Hepatocyte (in vitro differentiated cells): ENCODE results near the gene HES4.

Source experiments
- EZH2 ChIP-seq: fragments of 200-600 bp; sonication (generic); IDR thresholded peaks from 2 replicates; pipeline ENCODE4 v1.6.1; 2016; ENCODE audit warnings: antibody characterized with exemption, mild to moderate bottlenecking, borderline replicate concordance
- EZH2phosphoT487 ChIP-seq: fragments of 200-600 bp; sonication (generic); IDR thresholded peaks from one replicate; pipeline ENCODE4 v1.6.1; 2018; ENCODE audit warnings: antibody characterized with exemption, mild to moderate bottlenecking, low read depth, moderate library complexity; ENCODE audit not compliant: unreplicated experiment, severe bottlenecking
- TF ChIP-seq, protein P1 (sequence below): fragments of 200-600 bp; sonication (generic); IDR thresholded peaks from 2 replicates; pipeline ENCODE4 v1.5.1; 2016; ENCODE audit warnings: antibody characterized with exemption, mild to moderate bottlenecking; ENCODE audit not compliant: poor library complexity

DNA sequence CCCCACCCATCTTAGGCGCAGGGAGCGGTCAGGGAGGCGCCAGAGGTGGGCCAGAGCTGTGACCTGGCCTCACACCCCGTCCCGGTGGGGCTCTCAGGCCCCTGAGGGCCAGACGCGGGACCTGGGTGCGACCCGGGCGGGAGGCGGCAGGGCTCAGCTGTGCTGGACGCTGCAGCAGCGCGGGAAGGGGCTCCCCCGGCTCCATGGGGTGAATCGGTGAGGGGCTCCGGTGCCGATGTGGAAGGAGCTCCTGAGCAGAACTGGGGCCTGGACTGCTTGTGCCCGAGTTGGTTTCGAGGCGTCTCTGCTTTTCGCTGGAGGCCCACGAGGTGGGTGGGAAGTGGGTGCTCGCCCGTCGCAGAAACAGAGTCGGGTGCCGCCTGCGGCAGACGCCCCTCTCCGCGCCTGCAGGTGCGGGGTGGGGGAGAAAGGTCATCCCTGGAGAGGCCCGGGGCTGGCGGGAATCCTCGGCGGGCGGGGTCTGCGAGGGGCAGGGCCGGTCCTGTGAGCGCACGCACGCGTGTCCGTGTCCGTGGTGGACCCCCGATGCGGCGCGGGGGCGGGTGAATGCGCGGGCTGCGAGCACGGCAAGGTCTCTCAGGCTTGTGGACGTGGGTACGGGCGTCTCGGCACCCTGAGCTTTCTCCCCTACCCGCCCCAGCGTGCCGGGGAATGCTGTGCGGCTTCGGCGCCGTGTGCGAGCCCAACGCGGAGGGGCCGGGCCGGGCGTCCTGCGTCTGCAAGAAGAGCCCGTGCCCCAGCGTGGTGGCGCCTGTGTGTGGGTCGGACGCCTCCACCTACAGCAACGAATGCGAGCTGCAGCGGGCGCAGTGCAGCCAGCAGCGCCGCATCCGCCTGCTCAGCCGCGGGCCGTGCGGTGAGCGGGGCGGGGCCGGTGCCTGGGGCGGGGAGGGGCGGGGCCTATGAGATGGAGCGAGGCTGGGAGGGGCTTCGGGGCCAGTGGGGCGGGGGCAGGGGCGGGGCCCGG, 40.4 kb upstream of the HES4 start:
- TF ChIP-seq, protein P1, sequence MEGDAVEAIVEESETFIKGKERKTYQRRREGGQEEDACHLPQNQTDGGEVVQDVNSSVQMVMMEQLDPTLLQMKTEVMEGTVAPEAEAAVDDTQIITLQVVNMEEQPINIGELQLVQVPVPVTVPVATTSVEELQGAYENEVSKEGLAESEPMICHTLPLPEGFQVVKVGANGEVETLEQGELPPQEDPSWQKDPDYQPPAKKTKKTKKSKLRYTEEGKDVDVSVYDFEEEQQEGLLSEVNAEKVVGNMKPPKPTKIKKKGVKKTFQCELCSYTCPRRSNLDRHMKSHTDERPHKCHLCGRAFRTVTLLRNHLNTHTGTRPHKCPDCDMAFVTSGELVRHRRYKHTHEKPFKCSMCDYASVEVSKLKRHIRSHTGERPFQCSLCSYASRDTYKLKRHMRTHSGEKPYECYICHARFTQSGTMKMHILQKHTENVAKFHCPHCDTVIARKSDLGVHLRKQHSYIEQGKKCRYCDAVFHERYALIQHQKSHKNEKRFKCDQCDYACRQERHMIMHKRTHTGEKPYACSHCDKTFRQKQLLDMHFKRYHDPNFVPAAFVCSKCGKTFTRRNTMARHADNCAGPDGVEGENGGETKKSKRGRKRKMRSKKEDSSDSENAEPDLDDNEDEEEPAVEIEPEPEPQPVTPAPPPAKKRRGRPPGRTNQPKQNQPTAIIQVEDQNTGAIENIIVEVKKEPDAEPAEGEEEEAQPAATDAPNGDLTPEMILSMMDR = peak; percentile 12
- TF ChIP-seq EZH2phosphoT487 (no peak), EZH2 (no peak)
